Measurements from ENCODE around the gene MTIF3.

- no peak for TF ChIP-seq CTCF (conservative IDR thresholded peaks at IDR 0.05; ENCODE audit: low read depth, low read length)
- TF ChIP-seq EZH2 (IDR thresholded peaks at IDR 0.05; ENCODE audit: borderline replicate concordance, low read depth, low read length, poor library complexity, severe bottlenecking), result no peak
Measured at GRCh38 chr13:27487776-27488175, 37.4 kb upstream of the MTIF3 start.
